CD14-positive monocyte (primary cell): ENCODE results near the gene ALKAL2. TPM values are rescaled to one million over a fixed set of nuclear protein-coding genes. Genes with fewer than 3 reads are reported as not detected.

Experiments used
- DNase-seq, 3 donors: peaks; one replicate each; pipeline ENCODE4 v3.0.0-alpha.2; 2011 to 2022
- H2AFZ ChIP-seq: 2 replicates; pipeline ENCODE4 v1.6.0; 2012; ENCODE audit warnings: mild to moderate bottlenecking, low read depth, low read length, inconsistent platforms; ENCODE audit not compliant: insufficient read depth, poor library complexity, severe bottlenecking
- H3K27ac ChIP-seq, 2 donors: 1 replicate in 1 of 2; 2 replicates in 1 of 2; pipeline ENCODE4 v1.5.1; 2012 to 2013; ENCODE audit warnings: low read length in 2 of 2, control low read depth in 1 of 2, inconsistent platforms in 1 of 2, low read depth in 1 of 2, mild to moderate bottlenecking in 1 of 2
- H3K27me3 ChIP-seq, 2 donors: one replicate each; pipeline versions ENCODE4 v1.6.0 to v1.6.1; 2011 to 2013; ENCODE audit warnings: low read length in 2 of 2; ENCODE audit not compliant: control insufficient read depth in 2 of 2, insufficient read depth in 2 of 2
- H3K36me3 ChIP-seq, 2 donors: replicated peaks in 1 of 2; 1 replicate in 1 of 2; 2 replicates in 1 of 2; pipeline versions ENCODE4 v1.5.1 to v1.6.1; 2012 to 2013; ENCODE audit warnings: low read length in 2 of 2, control low read depth in 1 of 2, inconsistent platforms in 1 of 2, mild to moderate bottlenecking in 1 of 2; ENCODE audit not compliant: insufficient read depth in 2 of 2, control insufficient read depth in 1 of 2
- H3K4me1 ChIP-seq, 2 donors: 1 replicate in 1 of 2; 2 replicates in 1 of 2; pipeline versions ENCODE4 v1.5.1 to v1.6.1; 2012 to 2013; ENCODE audit warnings: low read length in 2 of 2, control low read depth in 1 of 2, inconsistent platforms in 1 of 2, mild to moderate bottlenecking in 1 of 2, moderate library complexity in 1 of 2; ENCODE audit not compliant: insufficient read depth in 2 of 2, control insufficient read depth in 1 of 2
- H3K4me2 ChIP-seq: replicated peaks from 2 replicates; pipeline ENCODE3; 2012; ENCODE audit warnings: low read length, moderate library complexity, mild to moderate bottlenecking; ENCODE audit not compliant: poor library complexity, severe bottlenecking; ENCODE audit errors: extremely low read depth
- H3K4me3 ChIP-seq, 3 experiments: fragments of 200-600 bp in 1 of 3; sonication (generic) in 1 of 3; replicated peaks in 1 of 3; 1 replicate in 2 of 3; 2 replicates in 1 of 3; pipeline ENCODE4 v1.5.1; 2011 to 2013; ENCODE audit warnings: low read length in 3 of 3, mild to moderate bottlenecking in 3 of 3, control low read depth in 2 of 3, low read depth in 2 of 3, inconsistent platforms in 1 of 3, moderate library complexity in 1 of 3
- H3K79me2 ChIP-seq: 2 replicates; pipeline ENCODE4 v1.6.0; 2012; ENCODE audit warnings: mild to moderate bottlenecking, control low read depth, inconsistent platforms, low read length, moderate library complexity; ENCODE audit not compliant: insufficient read depth
- H3K9ac ChIP-seq: 2 replicates; pipeline ENCODE4 v1.6.0; 2017; ENCODE audit warnings: low read length, mild to moderate bottlenecking; ENCODE audit not compliant: insufficient read depth, poor library complexity, severe bottlenecking
- H3K9me3 ChIP-seq, 2 donors: replicated peaks in 1 of 2; 1 replicate in 1 of 2; 2 replicates in 1 of 2; pipeline versions ENCODE4 v1.5.1 to v1.6.1; 2012 to 2013; ENCODE audit warnings: low read length in 2 of 2, control low read depth in 1 of 2; ENCODE audit not compliant: control insufficient read depth in 1 of 2, insufficient read depth in 1 of 2
- H4K20me1 ChIP-seq: 2 replicates; pipeline ENCODE4 v1.6.0; 2012; ENCODE audit warnings: mild to moderate bottlenecking, low read length, control low read depth, moderate library complexity; ENCODE audit not compliant: insufficient read depth
- H3K27ac Mint-ChIP-seq, 7 donors: one replicate each; pipeline ENCODE4 v1.8.0; 2020; ENCODE audit warnings: mild to moderate bottlenecking in 7 of 7, mixed read lengths in 7 of 7, moderate library complexity in 6 of 7, inconsistent platforms in 2 of 7
- H3K27me3 Mint-ChIP-seq, 3 donors: one replicate each; pipeline ENCODE4 v1.8.0; 2021 to 2022; ENCODE audit warnings: low read depth in 3 of 3, mild to moderate bottlenecking in 3 of 3, mixed read lengths in 3 of 3, moderate library complexity in 3 of 3, inconsistent platforms in 1 of 3
- H3K36me3 Mint-ChIP-seq, 2 donors: one replicate each; pipeline ENCODE4 v1.8.0; 2020; ENCODE audit warnings: mixed read lengths in 2 of 2, inconsistent platforms in 1 of 2, mild to moderate bottlenecking in 1 of 2
- H3K4me1 Mint-ChIP-seq: one replicate; pipeline ENCODE4 v1.8.0; 2020; ENCODE audit warnings: mild to moderate bottlenecking, mixed read lengths
- H3K4me3 Mint-ChIP-seq, 2 donors: one replicate each; pipeline ENCODE4 v1.8.0; 2020; ENCODE audit warnings: mild to moderate bottlenecking in 2 of 2, mixed read lengths in 2 of 2, moderate library complexity in 1 of 2
- H3K9me3 Mint-ChIP-seq, 7 donors: one replicate each; pipeline ENCODE4 v1.8.0; 2020 to 2022; ENCODE audit warnings: mixed read lengths in 7 of 7, mild to moderate bottlenecking in 6 of 7, moderate library complexity in 6 of 7, inconsistent platforms in 2 of 7
- WGBS: methylation state at CpG from one replicate; pipeline ENCODE4 v1.1.5; 2013; ENCODE audit warnings: missing lambda C conversion rate; ENCODE audit not compliant: insufficient coverage; 5-methylcytosine and 5-hydroxymethylcytosine counted together
- intact Hi-C, 2 donors: fragments of 100-400 bp; cut with micrococcal nuclease; formaldehyde crosslinking; loops; one replicate each; pipeline versions ENCODE4 v1.15.0 to v1.15.1; 2023
- polyA plus RNA-seq, 3 donors: library from polyadenylated mRNA; depleted of rRNA in 1 of 3; unstranded in 2 of 3; stranded (reverse) in 1 of 3; fragments of 300-500 nt in 2 of 3; fragments of >200 nt in 1 of 3; fragmentation: Illumina TruSeq in 2 of 3; gene quantifications; 1 replicate in 2 of 3; 2 replicates in 1 of 3; pipeline ENCODE4 v1.2.3, GENCODE V29; 2012 to 2021
- TF ChIP-seq, protein P1 (sequence below): fragments of 200-600 bp; IDR thresholded peaks from one replicate; pipeline ENCODE4 v1.8.0; 2022; ENCODE audit warnings: antibody characterized with exemption, mild to moderate bottlenecking

The ALKAL2 gene
- polyA plus RNA-seq, 3 donors = not detected

DNA sequence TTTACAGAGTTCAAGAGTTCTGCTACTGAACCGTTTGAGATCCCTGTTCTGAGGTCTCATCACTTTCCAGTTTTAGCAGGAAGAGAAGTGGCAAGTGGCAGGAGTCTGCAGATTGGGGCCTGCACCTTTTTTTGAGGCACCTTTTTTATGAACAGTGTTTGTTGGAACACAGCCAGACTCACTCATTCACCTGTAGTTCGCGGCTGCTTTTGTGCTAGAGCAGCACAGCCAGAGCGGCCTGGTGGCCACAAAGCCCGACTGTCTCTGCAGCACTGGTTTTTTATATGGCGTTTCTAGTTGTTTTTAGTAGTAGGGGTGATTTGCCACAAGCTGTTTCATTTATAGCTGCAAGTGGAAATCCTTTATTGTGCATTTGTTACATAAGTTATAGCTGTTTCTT, 14.6 kb downstream of the ALKAL2 start:
- no peak overlapping the region for H2AFZ ChIP-seq
- H3K4me1 ChIP-seq = no peaks in the 10 kb centered on the region
- no peak overlapping the region for H3K4me3 ChIP-seq
- peaks cover 48 to 77% of the 10 kb centered on the region in 2 donors for H3K36me3 ChIP-seq
- no peak overlapping the region for H3K27ac Mint-ChIP-seq
- H4K20me1 ChIP-seq = peaks cover 70% of the 10 kb centered on the region
- H3K9me3 ChIP-seq = no peaks in the 10 kb centered on the region
- no peaks in the 10 kb centered on the region for H3K27me3 ChIP-seq
- H3K27ac ChIP-seq = no peak overlapping the region
- H3K4me2 ChIP-seq = no peak overlapping the region
- peaks cover 57 to 59% of the 10 kb centered on the region in 2 donors for H3K36me3 Mint-ChIP-seq
- H3K79me2 ChIP-seq = peaks cover 62% of the 10 kb centered on the region
- peaks cover 24% of the 10 kb centered on the region for H3K4me1 Mint-ChIP-seq
- no peaks in the 10 kb centered on the region for H3K9me3 Mint-ChIP-seq
- no peak overlapping the region for H3K4me3 Mint-ChIP-seq
- no peaks in the 10 kb centered on the region for H3K27me3 Mint-ChIP-seq
- intact Hi-C loops = no loop called here
- no peak overlapping the region for H3K9ac ChIP-seq
- WGBS = 96% methylated on average over 4 of the region's 6 CpGs
- no peak for DNase-seq
- TF ChIP-seq, protein P1, sequence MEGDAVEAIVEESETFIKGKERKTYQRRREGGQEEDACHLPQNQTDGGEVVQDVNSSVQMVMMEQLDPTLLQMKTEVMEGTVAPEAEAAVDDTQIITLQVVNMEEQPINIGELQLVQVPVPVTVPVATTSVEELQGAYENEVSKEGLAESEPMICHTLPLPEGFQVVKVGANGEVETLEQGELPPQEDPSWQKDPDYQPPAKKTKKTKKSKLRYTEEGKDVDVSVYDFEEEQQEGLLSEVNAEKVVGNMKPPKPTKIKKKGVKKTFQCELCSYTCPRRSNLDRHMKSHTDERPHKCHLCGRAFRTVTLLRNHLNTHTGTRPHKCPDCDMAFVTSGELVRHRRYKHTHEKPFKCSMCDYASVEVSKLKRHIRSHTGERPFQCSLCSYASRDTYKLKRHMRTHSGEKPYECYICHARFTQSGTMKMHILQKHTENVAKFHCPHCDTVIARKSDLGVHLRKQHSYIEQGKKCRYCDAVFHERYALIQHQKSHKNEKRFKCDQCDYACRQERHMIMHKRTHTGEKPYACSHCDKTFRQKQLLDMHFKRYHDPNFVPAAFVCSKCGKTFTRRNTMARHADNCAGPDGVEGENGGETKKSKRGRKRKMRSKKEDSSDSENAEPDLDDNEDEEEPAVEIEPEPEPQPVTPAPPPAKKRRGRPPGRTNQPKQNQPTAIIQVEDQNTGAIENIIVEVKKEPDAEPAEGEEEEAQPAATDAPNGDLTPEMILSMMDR = no peak

DNA sequence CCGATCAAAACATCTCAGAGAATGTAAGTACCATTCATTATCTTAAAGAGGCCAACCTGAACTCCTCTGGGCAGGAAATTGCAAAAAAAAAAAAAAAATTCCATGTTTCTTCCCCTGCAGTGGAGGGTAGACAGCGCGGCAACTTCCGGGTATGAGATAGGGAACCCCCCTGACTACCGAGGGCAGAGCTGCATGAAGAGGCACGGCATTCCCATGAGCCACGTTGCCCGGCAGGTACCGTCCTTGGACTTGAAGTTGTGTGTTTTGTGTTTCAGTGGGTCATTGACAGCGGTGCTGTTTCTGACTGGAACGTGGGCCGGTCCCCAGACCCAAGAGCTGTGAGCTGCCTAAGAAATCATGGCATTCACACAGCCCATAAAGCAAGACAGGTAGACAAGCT, 16.0 kb downstream of the ALKAL2 start:
- Mint-ChIP-seq H3K27me3 (no peaks in the 10 kb centered on the region), H3K36me3 (peaks cover 43 to 49% of the 10 kb centered on the region in 2 donors)
- DNase-seq = no peak

More for the DNA sequence above, 16.0 kb downstream of the ALKAL2 start:
- WGBS = 95% methylated on average over 7 of the region's 12 CpGs
- Histone ChIP-seq H3K27ac (no peak overlapping the region), H3K4me3 (no peak overlapping the region), H3K27me3 (no peaks in the 10 kb centered on the region), H4K20me1 (peaks cover 79% of the 10 kb centered on the region), H3K9me3 (no peaks in the 10 kb centered on the region), H3K79me2 (peaks cover 77% of the 10 kb centered on the region), H3K36me3 (peaks cover 34 to 63% of the 10 kb centered on the region in 2 donors), H2AFZ (no peak overlapping the region), H3K4me2 (no peak overlapping the region), H3K4me1 (no peaks in the 10 kb centered on the region), H3K9ac (no peak overlapping the region)
- TF ChIP-seq, protein P1 = no peak
- Mint-ChIP-seq H3K4me1 (peaks cover 29% of the 10 kb centered on the region), H3K4me3 (no peak overlapping the region), H3K9me3 (no peaks in the 10 kb centered on the region), H3K27ac (peak overlapping the region in 1 of 7 donors; percentile 57)
- intact Hi-C loops = no loop called here
